Brain pericyte (primary cell): ENCODE results near the gene MRM2.

Experiments used
- DNase-seq: peaks from one replicate; pipeline ENCODE4 v3.0.0-alpha.2; 2012; ENCODE audit warnings: low read depth, low spot score

The MRM2 gene

DNA sequence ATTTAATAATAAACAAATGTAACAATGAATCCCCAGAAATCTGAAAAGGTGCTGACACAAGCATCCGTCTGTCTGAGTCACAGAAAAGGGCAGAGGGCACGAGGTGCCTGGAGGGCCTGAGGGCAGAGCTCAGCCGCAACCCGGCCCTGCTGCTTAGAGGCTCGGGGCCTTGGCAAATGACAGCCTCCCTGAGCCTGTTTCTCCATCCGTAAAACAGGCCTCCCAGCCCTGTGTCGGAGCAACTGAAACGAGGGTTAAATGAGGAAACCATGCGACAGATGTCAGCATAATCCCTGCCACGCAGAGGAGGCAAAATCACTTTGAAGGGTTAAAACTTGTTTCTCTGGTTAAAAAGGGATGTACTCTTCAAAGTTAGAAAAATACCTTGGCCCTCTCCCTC, 24.9 kb upstream of the MRM2 start:
- DNase-seq: no peak

GRCh38 chr7:2264158-2264557, 22.2 kb upstream of the MRM2 start:
- DNase-seq: no peak

DNA sequence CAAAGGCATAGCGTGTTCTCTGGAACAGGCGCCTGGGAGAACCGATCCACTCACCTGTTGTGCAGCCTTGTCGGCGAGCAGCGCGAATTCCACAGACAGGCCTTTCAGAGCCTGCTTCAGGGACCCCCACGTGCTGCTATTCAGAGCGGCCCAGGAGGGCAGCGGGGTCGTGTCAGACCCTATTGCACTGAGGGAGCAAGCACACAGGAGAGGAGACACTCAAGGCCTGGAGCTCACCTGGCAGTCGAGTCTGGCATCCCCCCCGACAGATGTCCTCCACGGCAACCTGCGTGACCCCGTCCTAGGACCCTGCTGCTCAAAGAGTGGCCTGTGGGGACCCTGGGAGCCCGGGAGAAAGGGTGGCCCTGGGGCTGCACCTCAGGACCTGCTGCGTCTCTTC, 21.2 kb upstream of the MRM2 start:
- DNase-seq: no peak

DNA sequence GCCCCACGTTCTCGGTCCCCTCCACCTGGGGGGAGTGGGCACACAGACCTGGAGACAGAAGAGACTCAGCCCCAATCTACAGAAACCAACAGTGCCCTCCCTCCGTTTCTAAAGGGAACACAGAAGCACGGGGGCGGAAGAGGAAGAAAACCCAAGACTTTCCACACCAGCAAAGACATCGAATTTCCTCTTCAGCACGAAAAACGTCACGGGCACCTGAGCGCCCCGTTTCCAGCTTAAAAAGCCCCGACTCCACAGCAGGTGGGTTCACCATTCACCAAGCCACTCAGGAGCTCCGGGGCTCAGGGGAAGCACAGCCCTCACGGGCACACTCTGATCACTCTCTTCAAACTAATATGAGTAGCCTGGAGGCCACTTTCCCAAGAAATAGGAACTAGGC, 19.6 kb upstream of the MRM2 start:
- no peak for DNase-seq

- DNase-seq: no peak
These were observed 18.8 kb upstream of the MRM2 start for GRCh38 chr7:2260820-2261219.

- DNase-seq: no peak
These were observed 17.5 kb upstream of the MRM2 start for GRCh38 chr7:2259480-2259879.

- DNase-seq: no peak
These were observed 16.8 kb upstream of the MRM2 start for GRCh38 chr7:2258661-2259365.

DNA sequence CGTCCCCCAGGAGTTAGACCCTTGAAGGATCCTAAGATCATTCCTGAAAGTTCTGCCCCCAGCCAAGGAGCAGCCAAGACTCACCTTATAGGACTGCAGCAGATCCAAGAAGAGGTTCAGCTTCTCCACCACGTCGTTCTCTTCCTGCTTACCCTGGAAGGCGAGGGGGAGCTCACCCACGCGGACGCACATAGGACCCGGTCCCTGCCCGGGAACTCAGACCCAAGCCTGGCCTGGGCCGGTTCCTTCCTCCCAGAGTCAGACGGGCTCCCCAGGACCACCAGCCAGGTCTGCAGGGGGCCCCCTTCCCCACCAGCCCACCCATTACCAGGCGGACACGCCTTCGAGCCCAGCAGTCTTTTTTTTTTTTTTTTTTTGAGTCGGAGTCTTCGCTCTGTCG, 15.6 kb upstream of the MRM2 start:
- DNase-seq: no peak

GRCh38 chr7:2257046-2257551, 15.1 kb upstream of the MRM2 start:
- DNase-seq: no peak

GRCh38 chr7:2256306-2257045, 14.5 kb upstream of the MRM2 start:
- no peak for DNase-seq

DNA sequence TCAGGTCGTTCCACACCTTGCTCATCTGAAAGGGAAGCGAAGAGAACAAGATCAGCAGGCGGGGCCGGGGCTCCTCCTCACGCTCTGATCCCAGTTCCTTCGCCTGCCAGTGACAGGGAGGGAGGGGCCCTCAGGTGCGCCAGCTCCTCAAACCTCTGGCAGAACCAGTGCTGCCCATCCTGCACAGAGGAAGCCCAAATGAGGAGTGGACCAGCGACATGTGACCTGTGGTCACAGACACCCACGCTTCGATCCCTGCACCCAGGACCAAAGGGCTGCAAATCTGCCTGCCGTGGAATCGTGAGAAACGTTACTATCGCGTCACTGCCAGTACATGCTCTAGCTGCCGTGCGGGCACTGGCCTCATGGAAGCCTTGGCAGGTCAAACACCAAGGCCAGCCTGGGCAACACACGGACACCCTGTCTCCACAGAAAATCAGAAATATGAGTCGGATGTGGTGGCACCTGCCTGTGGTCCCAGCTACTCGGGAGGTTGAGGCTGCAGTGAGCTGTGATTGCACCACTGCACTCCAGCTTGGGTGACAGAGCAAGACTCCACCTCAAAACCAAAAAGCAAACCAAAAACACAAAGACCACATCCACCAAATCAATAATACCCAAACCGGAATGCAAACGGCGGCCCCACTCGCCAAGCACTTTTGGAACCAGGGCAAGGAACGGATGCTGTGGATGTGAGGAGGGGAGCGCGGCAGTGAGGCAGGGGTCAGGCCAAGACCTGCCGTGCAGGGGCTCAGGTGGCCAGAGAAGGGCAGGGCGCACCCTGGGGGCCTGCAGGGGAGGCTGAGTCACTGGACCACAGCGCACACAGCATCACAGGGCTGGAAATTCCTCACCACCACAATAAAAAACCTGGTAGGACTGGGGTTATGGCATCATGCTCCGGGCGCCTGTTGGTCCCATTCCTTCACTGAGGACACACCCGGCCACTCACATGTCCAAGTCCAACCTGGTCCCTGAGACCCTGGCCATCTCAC, 13.4 kb upstream of the MRM2 start:
- no peak for DNase-seq

GRCh38 chr7:2254429-2255144, 12.6 kb upstream of the MRM2 start:
- DNase-seq: no peak

DNA sequence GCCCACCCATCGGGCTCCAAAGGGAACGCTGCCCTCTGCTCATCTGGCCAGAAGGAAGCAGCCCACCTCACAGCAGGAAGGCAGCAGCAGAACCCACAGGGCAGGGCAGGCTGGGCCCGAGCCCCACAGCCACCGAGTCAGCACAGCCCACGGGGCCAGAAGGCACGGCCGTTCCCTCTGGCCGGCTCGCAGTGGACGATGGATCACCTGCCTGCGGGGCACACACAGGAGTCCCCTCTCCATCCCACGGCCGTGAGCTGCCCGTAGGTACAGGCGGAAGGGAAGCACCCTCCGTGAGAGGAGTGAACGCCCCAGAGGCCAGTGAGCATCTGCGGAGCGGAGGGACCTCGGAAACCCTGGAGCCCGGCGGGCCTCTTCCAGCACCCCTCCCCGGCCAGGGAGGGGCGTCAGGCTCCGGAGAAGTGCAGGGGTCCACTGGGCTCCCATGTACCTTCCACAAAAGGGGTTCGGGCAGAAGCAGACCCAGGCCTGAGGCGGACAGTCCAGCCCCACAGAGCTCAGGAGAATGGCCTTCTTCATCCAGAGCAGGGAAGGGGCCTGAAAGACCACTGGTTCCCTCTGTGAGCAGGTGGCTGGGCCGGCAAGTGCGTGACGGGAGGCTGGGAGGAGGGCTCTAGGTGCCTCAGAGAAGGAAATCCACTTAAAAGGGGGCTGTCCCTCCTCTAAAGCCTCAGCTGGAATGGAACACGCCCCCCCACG, 11.7 kb upstream of the MRM2 start:
- DNase-seq: no peak

GRCh38 chr7:2253021-2253420, 11.0 kb upstream of the MRM2 start:
- no peak for DNase-seq

DNA sequence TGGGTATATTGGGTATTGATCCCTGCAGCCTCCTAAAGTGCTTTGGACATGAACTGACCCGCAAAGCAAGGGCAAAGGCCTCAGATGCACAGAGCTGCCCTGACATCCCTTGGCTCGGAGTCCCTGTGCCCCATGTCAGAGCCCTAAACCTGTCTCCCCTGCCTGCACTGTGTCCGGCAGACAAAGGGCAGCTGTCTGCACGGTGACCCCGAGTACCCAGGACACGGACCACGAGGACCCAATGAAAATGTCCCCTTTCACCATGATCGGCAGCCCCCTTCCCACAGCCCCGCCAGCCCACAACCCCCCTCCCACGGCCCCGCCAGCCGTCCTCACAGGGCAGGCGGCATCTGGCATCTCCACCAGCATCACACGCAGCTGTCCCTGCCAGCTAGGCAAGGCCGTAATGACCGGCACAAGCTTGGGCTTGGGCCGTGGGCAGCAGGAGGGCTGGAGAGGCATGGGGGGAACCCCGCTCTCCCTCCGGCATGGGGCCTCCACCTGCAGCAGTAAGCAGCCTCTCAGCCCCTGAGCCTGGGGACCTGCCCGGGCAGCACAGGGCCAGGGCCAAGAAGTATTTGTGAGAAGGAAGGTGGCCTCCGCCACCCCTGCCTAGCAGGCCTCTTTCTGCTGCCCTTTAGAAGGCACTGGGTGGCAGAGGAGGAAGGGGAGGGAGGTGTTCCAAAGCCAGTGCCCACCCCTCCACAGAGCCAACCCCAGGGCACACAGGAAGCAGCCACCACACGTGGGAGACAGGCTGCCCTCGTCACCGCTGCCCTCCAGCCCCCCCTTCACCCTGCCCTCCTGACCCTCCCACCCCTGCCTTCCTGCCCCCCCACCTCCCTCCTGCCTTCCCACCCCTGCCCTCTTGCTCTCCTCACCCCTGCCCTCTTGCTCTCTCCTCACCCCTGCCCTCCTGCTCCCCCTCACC, 10.1 kb upstream of the MRM2 start:
- no peak for DNase-seq

GRCh38 chr7:2251381-2251780, 9.4 kb upstream of the MRM2 start:
- no peak for DNase-seq

GRCh38 chr7:2249744-2250323, 7.8 kb upstream of the MRM2 start:
- DNase-seq: no peak

DNA sequence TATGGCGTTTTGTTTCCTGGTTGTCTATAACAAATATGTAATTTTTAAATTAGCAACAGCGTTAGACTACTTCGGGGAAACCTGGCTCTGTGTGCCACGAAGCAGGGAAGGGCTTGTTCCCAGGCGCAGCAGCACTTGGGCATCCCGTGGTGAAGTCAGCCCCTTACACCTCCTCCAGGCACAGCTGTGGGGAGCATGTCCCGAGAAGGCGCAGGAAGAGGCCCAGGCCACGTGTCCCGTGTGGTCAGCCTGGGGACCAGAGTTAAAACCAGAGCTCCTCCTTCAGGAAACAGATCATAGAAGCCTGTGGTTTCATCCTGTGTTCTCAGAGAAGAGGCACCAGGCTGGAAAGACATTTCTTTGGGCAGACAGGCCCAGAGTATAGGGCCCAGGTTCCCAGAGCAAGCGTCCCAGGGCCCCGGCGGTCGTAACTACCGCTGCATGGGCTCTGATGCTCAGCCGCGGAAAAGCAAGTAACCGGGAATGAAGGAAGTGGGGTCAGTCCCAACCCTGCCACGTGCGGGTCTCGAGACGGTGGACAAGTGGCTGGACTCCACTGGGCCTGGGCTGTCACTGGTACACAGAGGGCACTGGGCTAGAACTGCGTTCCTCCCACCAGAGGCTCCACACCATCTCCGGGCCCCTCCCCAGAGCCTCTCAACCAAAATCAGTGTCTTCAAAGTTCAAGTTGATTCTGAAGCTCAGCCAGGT, 7.1 kb upstream of the MRM2 start:
- peak; percentile 91 for DNase-seq
